Adipocyte (in vitro differentiated cells): ENCODE data around the gene FUZ.
A peak's percentile ranks its signal among the peaks of the same experiment; 100 is the strongest.

Experiments used
- DNase-seq: peaks from one replicate; pipeline ENCODE4 v3.0.0-alpha.2; 2015; ENCODE audit warnings: low read depth
- H3K27me3 ChIP-seq: replicated peaks from 2 replicates; pipeline ENCODE4 v1.7.0; 2013; ENCODE audit warnings: mild to moderate bottlenecking, low read length, moderate library complexity; ENCODE audit not compliant: control insufficient read depth, insufficient read depth
- H3K36me3 ChIP-seq: 2 replicates; pipeline ENCODE4 v1.7.0; 2013; ENCODE audit warnings: low read length, mild to moderate bottlenecking, moderate library complexity; ENCODE audit not compliant: control insufficient read depth, insufficient read depth, severe bottlenecking
- H3K4me1 ChIP-seq: 2 replicates; pipeline ENCODE4 v1.7.0; 2013; ENCODE audit warnings: mild to moderate bottlenecking, low read length, moderate library complexity; ENCODE audit not compliant: control insufficient read depth, insufficient read depth
- H3K4me3 ChIP-seq: 2 replicates; pipeline ENCODE4 v1.7.0; 2013; ENCODE audit warnings: mild to moderate bottlenecking, low read length, moderate library complexity
- H3K9ac ChIP-seq: 2 replicates; pipeline ENCODE4 v1.7.0; 2013; ENCODE audit warnings: mild to moderate bottlenecking, low read length, moderate library complexity
- H3K9me3 ChIP-seq: 2 replicates; pipeline ENCODE4 v1.7.0; 2013; ENCODE audit warnings: mild to moderate bottlenecking, low read length, moderate library complexity; ENCODE audit not compliant: control insufficient read depth

FUZ gene

GRCh38 chr19:49761249-49761624 lies 51.9 kb downstream of the FUZ start:
- Histone ChIP-seq H3K27me3 (no peaks in the 10 kb centered on the region), H3K4me1 (peaks cover 44% of the 10 kb centered on the region), H3K9ac (peak overlapping the region; percentile 84), H3K4me3 (peak overlapping the region; percentile 3), H3K36me3 (no peaks in the 10 kb centered on the region), H3K9me3 (no peaks in the 10 kb centered on the region)
- no peak for DNase-seq

- peaks cover 7% of the 10 kb centered on the region for H3K9me3 ChIP-seq
- H3K27me3 ChIP-seq = no peaks in the 10 kb centered on the region
- H3K4me1 ChIP-seq = peaks cover 34% of the 10 kb centered on the region
- DNase-seq = peak; percentile 42
- H3K9ac ChIP-seq = peak overlapping the region; percentile 73
- H3K4me3 ChIP-seq = no peak overlapping the region
- no peaks in the 10 kb centered on the region for H3K36me3 ChIP-seq
These were observed 54.8 kb downstream of the FUZ start for GRCh38 chr19:49758292-49758691.
